ENCODE measurements around the gene MIAT. TPM values are rescaled to one million over a fixed set of nuclear protein-coding genes. Genes with fewer than 3 reads are reported as not detected.

Gene MIAT
- total and polyA plus RNA-seq, 9 of the 15 experiments (the other 6 are each of a cell fraction or from before 2014, with no cell fraction given) = 0.03 to 0.93 (median 0.34) TPM

- TF ChIP-seq REST (IDR thresholded peaks at IDR 0.05; ENCODE audit: borderline replicate concordance) (peak; percentile 23; the same call in 1 of the 2 replicates), REST (CRISPR knock-in tag; IDR thresholded peaks at IDR 0.05; ENCODE audit: low read depth) (no peak), MTA1 (IDR thresholded peaks at IDR 0.05; ENCODE audit: borderline replicate concordance) (peak; percentile 81), HMG20B (CRISPR knock-in tag; IDR thresholded peaks at IDR 0.05) (no peak), PCBP2 (IDR thresholded peaks at IDR 0.05; ENCODE audit: low read depth, low read length, poor library complexity, severe bottlenecking) (no peak), HLTF (IDR thresholded peaks at IDR 0.05) (peak; percentile 94), OTX1 (CRISPR knock-in tag; IDR thresholded peaks at IDR 0.05) (peak; percentile 90; the same call in 1 of the 2 replicates), DMBX1 (CRISPR knock-in tag; IDR thresholded peaks at IDR 0.05; ENCODE audit: borderline replicate concordance) (peak; percentile 28; the same call in 1 of the 2 replicates), MNT (conservative IDR thresholded peaks at IDR 0.05) (peak in 1 of 2 experiments; percentile 28; a peak in 1 of 4 replicates), C11orf30 (IDR thresholded peaks at IDR 0.05; ENCODE audit: low read depth) (peak; percentile 56), SNIP1 (IDR thresholded peaks at IDR 0.05; ENCODE audit: low read depth) (0 out of 2 replicates have a peak, but pooled peaks have one; percentile 44), EP400 (IDR thresholded peaks at IDR 0.05) (0 out of 2 replicates have a peak, but pooled peaks have one; percentile 16), NR2C2 (CRISPR knock-in tag; IDR thresholded peaks at IDR 0.05) (no peak), NR2C2 (tag; IDR thresholded peaks at IDR 0.05) (0 out of 2 replicates have a peak, but pooled peaks have one; percentile 11), FUS (optimal IDR thresholded peaks at IDR 0.05; ENCODE audit: low read depth, low read length) (no peak), TOE1 (IDR thresholded peaks at IDR 0.05; ENCODE audit: borderline replicate concordance) (peak; percentile 24; the same call in 1 of the 2 replicates), TOE1 (CRISPR knock-in tag; IDR thresholded peaks at IDR 0.05; ENCODE audit: borderline replicate concordance, low read depth) (no peak), ZFX (CRISPR knock-in tag; IDR thresholded peaks at IDR 0.05) (peak; percentile 46), TCF3 (CRISPR knock-in tag; IDR thresholded peaks at IDR 0.05) (0 out of 2 replicates have a peak, but pooled peaks have one; percentile 5)
These were observed 14.6 kb upstream of the MIAT start (continued) for GRCh38 chr22:26642465-26643417.
